K562 (cell line): ENCODE data around the gene CYB561A3. TPM values are rescaled to one million over a fixed set of nuclear protein-coding genes. Genes with fewer than 3 reads are reported as not detected.
A peak's percentile ranks its signal among the peaks of the same experiment; 100 is the strongest.

Source experiments
- ATAC-seq: fragments of 200-7000 bp; cut with Tn5 transposase; 3 replicates; pipeline ENCODE4 v1.9.1; 2020; ENCODE audit warnings: moderate library complexity
- BruUV-seq: library from RNA; stranded (reverse); fragments of 400-500 nt; replicated peaks from 2 replicates; lab custom pipeline; 2021; lab: Mats Ljungman, UMichigan
- CTCF ChIA-PET: fragments of 300-600 bp; formaldehyde crosslinking; extraction: SDS; loops from one replicate; lab custom pipeline; 2021; ENCODE audit warnings: low intra/inter-chr PET ratio; lab: Yijun Ruan, JAX
- POLR2A ChIA-PET: fragments of 300-600, 350-650 bp; sonication (Branson Sonifier 250); formaldehyde crosslinking; extraction: SDS; loops from one replicate; lab custom pipeline; 2021; ENCODE audit warnings: antibody characterized with exemption, inconsistent platforms; lab: Yijun Ruan, JAX
- DNase-seq, 4 experiments: peaks; one replicate each; pipeline versions ENCODE4 v3.0.0 to v3.0.0-alpha.2; 2011 to 2018; ENCODE audit warnings: low spot score in 3 of 4, mixed read lengths in 3 of 4; ENCODE audit errors: extremely low read depth in 1 of 4
- FAIRE-seq: peaks from 2 replicates; lab custom pipeline; 2011; peaks lifted over from hg19 to GRCh38; lab: Jason Lieb, UNC
- H2AFZ ChIP-seq: 2 replicates; pipeline ENCODE4 v1.6.0; 2011; ENCODE audit warnings: low read depth, low read length, control low read depth, inconsistent platforms
- H3K27ac ChIP-seq: fragments of 200-600 bp; 3 replicates; pipeline ENCODE4 v1.8.0; 2011; ENCODE audit warnings: low read depth, mild to moderate bottlenecking, control low read depth, inconsistent platforms, low read length, moderate library complexity, mixed read lengths; ENCODE audit errors: extremely low read depth
- H3K27me3 ChIP-seq, 2 experiments: fragments of 300-600 bp in 1 of 2; 2 replicates in 1 of 2; 3 replicates in 1 of 2; pipeline versions ENCODE4 v1.6.0 to v1.8.0; 2011; ENCODE audit warnings: inconsistent platforms in 2 of 2, low read length in 2 of 2, mild to moderate bottlenecking in 1 of 2, mixed read lengths in 1 of 2, moderate library complexity in 1 of 2; ENCODE audit not compliant: control insufficient read depth in 2 of 2, insufficient read depth in 2 of 2
- H3K36me3 ChIP-seq: fragments of 300-600 bp; 3 replicates; pipeline ENCODE4 v1.8.0; 2011; ENCODE audit warnings: mild to moderate bottlenecking, low read length, inconsistent platforms; ENCODE audit not compliant: control insufficient read depth, insufficient read depth
- H3K4me1 ChIP-seq, 2 experiments: fragments of 200-600 bp in 1 of 2; replicated peaks in 1 of 2; 2 replicates in 1 of 2; 3 replicates in 1 of 2; pipeline versions ENCODE4 v1.5.1 to v1.8.0; 2011; ENCODE audit warnings: inconsistent platforms in 2 of 2, low read length in 2 of 2, mild to moderate bottlenecking in 1 of 2, mixed read lengths in 1 of 2, moderate library complexity in 1 of 2; ENCODE audit not compliant: control insufficient read depth in 2 of 2, insufficient read depth in 2 of 2
- H3K4me2 ChIP-seq: 2 replicates; pipeline ENCODE4 v1.6.1; 2011; ENCODE audit warnings: low read length, control low read depth, inconsistent platforms, mixed read lengths; ENCODE audit not compliant: insufficient read depth
- H3K4me3 ChIP-seq: fragments of 200-600 bp; sonication (generic), shearing (Covaris generic); 2 replicates; pipeline ENCODE4 v1.5.1; 2016; ENCODE audit warnings: control low read depth, inconsistent platforms
- H3K79me2 ChIP-seq: fragments of 200-600 bp; 3 replicates; pipeline ENCODE4 v1.8.0; 2011; ENCODE audit warnings: low read length, inconsistent platforms; ENCODE audit not compliant: control insufficient read depth, insufficient read depth
- H3K9ac ChIP-seq, 2 experiments: 2 replicates each; pipeline versions ENCODE4 v1.6.0 to v1.6.1; 2011; ENCODE audit warnings: low read depth in 2 of 2, low read length in 2 of 2, control low read depth in 1 of 2, inconsistent platforms in 1 of 2, mild to moderate bottlenecking in 1 of 2, mixed read lengths in 1 of 2; ENCODE audit not compliant: insufficient read depth in 1 of 2
- H3K9me1 ChIP-seq: one replicate; pipeline ENCODE4 v1.6.0; 2011; ENCODE audit warnings: inconsistent platforms, mild to moderate bottlenecking, low read length, moderate library complexity; ENCODE audit not compliant: control insufficient read depth, insufficient read depth
- H3K9me3 ChIP-seq: replicated peaks from 2 replicates; pipeline ENCODE4 v1.5.1; 2011; ENCODE audit warnings: low read depth, low read length, inconsistent platforms; ENCODE audit not compliant: control insufficient read depth, insufficient read depth
- H4K20me1 ChIP-seq: replicated peaks from 2 replicates; pipeline ENCODE4 v1.6.1; 2011; ENCODE audit warnings: low read length, inconsistent platforms, mixed read lengths; ENCODE audit not compliant: control insufficient read depth, insufficient read depth
- ARID2 ChIP-seq: fragments of 450-650 bp; IDR thresholded peaks from 2 replicates; pipeline ENCODE4 v1.6.1; 2017; ENCODE audit warnings: antibody characterized with exemption, mild to moderate bottlenecking
- ARID3A ChIP-seq: IDR thresholded peaks from 2 replicates; pipeline ENCODE4 v1.6.1; 2012; ENCODE audit warnings: low read depth, low read length, improper control_type of control experiment, borderline replicate concordance
- CBFA2T3 ChIP-seq: fragments of 450-650 bp; IDR thresholded peaks from 2 replicates; pipeline ENCODE4 v1.6.1; 2017
- FOSL1 ChIP-seq: fragments of 200-800 bp; sonication (Bioruptor generic); conservative IDR thresholded peaks from 2 replicates; pipeline ENCODE4 v1.6.1; 2016; ENCODE audit warnings: missing genetic modification characterization, missing compliant biosample characterization
- FOXK1 ChIP-seq: sonication (generic); formaldehyde crosslinking; IDR thresholded peaks from 2 replicates; pipeline ENCODE4 v1.8.0; 2022; ENCODE audit warnings: missing genetic modification reagents, mild to moderate bottlenecking, borderline replicate concordance
- GATAD2B ChIP-seq: fragments of 450-650 bp; IDR thresholded peaks from 2 replicates; pipeline ENCODE4 v1.6.1; 2017; ENCODE audit warnings: mild to moderate bottlenecking, borderline replicate concordance
- NRF1 ChIP-seq, 2 experiments: fragments of 450-650 bp; IDR thresholded peaks in 1 of 2; conservative IDR thresholded peaks in 1 of 2; 2 replicates each; pipeline ENCODE4 v1.6.1; 2014; ENCODE audit warnings: mild to moderate bottlenecking in 2 of 2
- TFAP4 ChIP-seq: sonication (generic); formaldehyde crosslinking; IDR thresholded peaks from 2 replicates; pipeline ENCODE4 v1.8.0; 2022; ENCODE audit warnings: missing genetic modification reagents, mild to moderate bottlenecking, moderate library complexity, borderline replicate concordance
- ZFP91 ChIP-seq: sonication (generic); formaldehyde crosslinking; IDR thresholded peaks from 2 replicates; pipeline ENCODE4 v1.8.0; 2022; ENCODE audit warnings: mild to moderate bottlenecking, missing genetic modification reagents
- ZNF280A ChIP-seq: fragments of 450-650 bp; IDR thresholded peaks from 2 replicates; pipeline ENCODE4 v1.6.1; 2018; ENCODE audit warnings: mild to moderate bottlenecking, low read depth; ENCODE audit not compliant: partially characterized antibody
- WGBS: fragments of 100-300 bp; shearing (Covaris generic); methylation state at CpG from one replicate; pipeline ENCODE4 v1.1.6; 2016; ENCODE audit warnings: low coverage, mixed read lengths; ENCODE audit not compliant: insufficient coverage; ENCODE audit errors: missing lambda C conversion rate; 5-methylcytosine and 5-hydroxymethylcytosine counted together
- in situ Hi-C: fragments of 300-500 bp; cut with MboI; formaldehyde crosslinking; loops from 4 replicates; pipeline ENCODE4 v1.15.0; 2018; ENCODE audit warnings: inconsistent platforms, mixed read lengths
- intact Hi-C: fragments of 100-400 bp; cut with micrococcal nuclease; formaldehyde crosslinking; loops from 2 replicates; pipeline ENCODE4 v1.14.2; 2022
- polyA plus RNA-seq, 8 experiments: library from polyadenylated mRNA; depleted of rRNA in 4 of 8; stranded (reverse) in 5 of 8; unstranded in 3 of 8; fragments of >200 nt; fragmentation: Nextera tagmentation in 2 of 8; fragmentation: Illumina TruSeq in 1 of 8; extraction: Ambion mirVana in 2 of 8; extraction: Trizol in 1 of 8; gene quantifications; 2 replicates each; pipeline versions ENCODE4 v1.2.1 to v1.2.3, GENCODE V29; 2011 to 2014; ENCODE audit warnings: inconsistent platforms in 1 of 8, missing spikeins in 1 of 8
- total RNA-seq, 7 experiments: library from RNA; depleted of rRNA in 6 of 7; stranded (reverse); fragments of >200 nt in 6 of 7; fragmentation: Illumina TruSeq in 2 of 7; extraction: Trizol in 2 of 7; gene quantifications; 2 replicates each; pipeline versions ENCODE4 v1.2.1 to v1.2.3, GENCODE V29; 2011 to 2021; ENCODE audit warnings: low replicate concordance in 1 of 7

CYB561A3 gene
- total and polyA plus RNA-seq, 9 of the 15 experiments (the other 6 are each of a cell fraction or from before 2014, with no cell fraction given) = 29.2 to 78.9 (median 37.9) TPM

GRCh38 chr11:61347916-61348461 is 13.7 kb downstream of the CYB561A3 start:
- Histone ChIP-seq H3K4me2 (no peak overlapping the region; the same call in 1 of the 2 replicates), H4K20me1 (no peaks in the 10 kb centered on the region), H3K27ac (no peak overlapping the region; the same call in 2 of the 3 replicates), H3K36me3 (peaks cover 76% of the 10 kb centered on the region; the same call in 2 of the 3 replicates), H3K9me3 (no peaks in the 10 kb centered on the region), H3K27me3 (no peaks in the 10 kb centered on the region), H3K4me1 (peaks cover 29 to 46% of the 10 kb centered on the region in 2 experiments; a peak in 4 of 5 replicates), H3K4me3 (no peak overlapping the region), H3K9me1 (no peaks in the 10 kb centered on the region), H3K79me2 (no peaks in the 10 kb centered on the region), H3K9ac (peak overlapping the region in 1 of 2 experiments; percentile 80; a peak in 2 of 4 replicates), H2AFZ (peak overlapping the region; percentile 33; the same call in 1 of the 2 replicates)
- BruUV-seq = no TSS peak
- in situ Hi-C loops (no loop called here), intact Hi-C loops (no loop called here)
- POLR2A ChIA-PET = interaction anchor here (0.5 to 3.9 kb wide), 10 partner anchors 9 to 94 kb away, joined by 3 to 36 read pairs (median 3); partner anchors contain the start of genes CYB561A3, DDB1, TKFC and TMEM138
- peak; percentile 54 for FAIRE-seq
- peak; percentile 48 for ATAC-seq
- 56% methylated on average over 11 of the region's 11 CpGs for WGBS
- DNase-seq = no peak
- CTCF ChIA-PET = no interaction called here
- no peak; the same call in 1 of the 2 replicates for TF ChIP-seq GATAD2B
- no peak for TF ChIP-seq NRF1 (conservative IDR thresholded peaks at IDR 0.05 in 1 of 2, IDR thresholded peaks at IDR 0.05 in 1 of 2)
- TF ChIP-seq CBFA2T3 = peak; percentile 24; the same call in 1 of the 2 replicates
- TF ChIP-seq ZNF280A = no peak
- TF ChIP-seq ARID3A = no peak
- peak; percentile 89; the same call in 1 of the 2 replicates for TF ChIP-seq TFAP4 (CRISPR knock-in tag)
- TF ChIP-seq ARID2 = no peak
- no peak for TF ChIP-seq FOXK1 (CRISPR knock-in tag)
- TF ChIP-seq ZFP91 (CRISPR knock-in tag) = no peak
- no peak; the same call in 1 of the 2 replicates for TF ChIP-seq FOSL1 (tag)
